ENCODE measurements around the gene TMPRSS9.

DNA sequence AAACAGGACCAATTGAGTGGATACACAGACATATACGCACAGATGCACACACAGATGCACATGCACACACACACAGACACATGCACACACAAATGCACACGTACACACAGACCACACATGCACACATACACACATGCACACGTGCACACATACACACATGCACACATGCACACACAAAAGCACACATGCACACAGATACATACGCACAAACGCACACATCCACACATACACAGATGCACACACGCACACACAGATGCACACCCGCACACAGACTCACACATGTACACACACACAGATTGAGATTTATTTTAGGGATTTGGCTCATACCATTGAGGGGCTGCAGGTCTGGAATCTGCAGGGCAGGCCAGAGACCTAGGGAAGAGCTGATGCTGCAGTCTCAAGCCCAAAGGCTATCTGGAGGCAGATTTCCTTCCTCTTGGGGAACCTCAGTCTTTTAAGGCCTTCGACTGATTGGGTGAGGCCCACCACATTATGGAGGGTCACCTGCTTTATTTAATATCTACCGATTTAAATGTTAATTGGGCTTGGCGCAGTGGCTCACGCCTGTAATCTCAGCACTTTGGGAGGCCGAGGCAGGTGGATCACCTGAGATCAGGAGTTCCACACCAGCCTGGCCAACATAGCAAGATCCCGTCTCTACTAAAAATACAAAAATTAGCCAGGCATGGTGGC, 22.6 kb downstream of the TMPRSS9 start:
- TF ChIP-seq POLR2AphosphoS5 (IDR thresholded peaks at IDR 0.05), result no peak
- TF ChIP-seq, protein P1, sequence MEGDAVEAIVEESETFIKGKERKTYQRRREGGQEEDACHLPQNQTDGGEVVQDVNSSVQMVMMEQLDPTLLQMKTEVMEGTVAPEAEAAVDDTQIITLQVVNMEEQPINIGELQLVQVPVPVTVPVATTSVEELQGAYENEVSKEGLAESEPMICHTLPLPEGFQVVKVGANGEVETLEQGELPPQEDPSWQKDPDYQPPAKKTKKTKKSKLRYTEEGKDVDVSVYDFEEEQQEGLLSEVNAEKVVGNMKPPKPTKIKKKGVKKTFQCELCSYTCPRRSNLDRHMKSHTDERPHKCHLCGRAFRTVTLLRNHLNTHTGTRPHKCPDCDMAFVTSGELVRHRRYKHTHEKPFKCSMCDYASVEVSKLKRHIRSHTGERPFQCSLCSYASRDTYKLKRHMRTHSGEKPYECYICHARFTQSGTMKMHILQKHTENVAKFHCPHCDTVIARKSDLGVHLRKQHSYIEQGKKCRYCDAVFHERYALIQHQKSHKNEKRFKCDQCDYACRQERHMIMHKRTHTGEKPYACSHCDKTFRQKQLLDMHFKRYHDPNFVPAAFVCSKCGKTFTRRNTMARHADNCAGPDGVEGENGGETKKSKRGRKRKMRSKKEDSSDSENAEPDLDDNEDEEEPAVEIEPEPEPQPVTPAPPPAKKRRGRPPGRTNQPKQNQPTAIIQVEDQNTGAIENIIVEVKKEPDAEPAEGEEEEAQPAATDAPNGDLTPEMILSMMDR (IDR thresholded peaks at IDR 0.05; ENCODE audit: poor library complexity, severe bottlenecking), result no peak
- TF ChIP-seq EZH2 (IDR thresholded peaks at IDR 0.05; ENCODE audit: borderline replicate concordance, insufficient read depth, low read length, poor library complexity, severe bottlenecking), result no peak
- no peak for TF ChIP-seq SMC3 (conservative IDR thresholded peaks at IDR 0.05; ENCODE audit: poor library complexity)
- TF ChIP-seq EP300 (conservative IDR thresholded peaks at IDR 0.05; ENCODE audit: poor library complexity, severe bottlenecking), result no peak
- TF ChIP-seq, protein P2, sequence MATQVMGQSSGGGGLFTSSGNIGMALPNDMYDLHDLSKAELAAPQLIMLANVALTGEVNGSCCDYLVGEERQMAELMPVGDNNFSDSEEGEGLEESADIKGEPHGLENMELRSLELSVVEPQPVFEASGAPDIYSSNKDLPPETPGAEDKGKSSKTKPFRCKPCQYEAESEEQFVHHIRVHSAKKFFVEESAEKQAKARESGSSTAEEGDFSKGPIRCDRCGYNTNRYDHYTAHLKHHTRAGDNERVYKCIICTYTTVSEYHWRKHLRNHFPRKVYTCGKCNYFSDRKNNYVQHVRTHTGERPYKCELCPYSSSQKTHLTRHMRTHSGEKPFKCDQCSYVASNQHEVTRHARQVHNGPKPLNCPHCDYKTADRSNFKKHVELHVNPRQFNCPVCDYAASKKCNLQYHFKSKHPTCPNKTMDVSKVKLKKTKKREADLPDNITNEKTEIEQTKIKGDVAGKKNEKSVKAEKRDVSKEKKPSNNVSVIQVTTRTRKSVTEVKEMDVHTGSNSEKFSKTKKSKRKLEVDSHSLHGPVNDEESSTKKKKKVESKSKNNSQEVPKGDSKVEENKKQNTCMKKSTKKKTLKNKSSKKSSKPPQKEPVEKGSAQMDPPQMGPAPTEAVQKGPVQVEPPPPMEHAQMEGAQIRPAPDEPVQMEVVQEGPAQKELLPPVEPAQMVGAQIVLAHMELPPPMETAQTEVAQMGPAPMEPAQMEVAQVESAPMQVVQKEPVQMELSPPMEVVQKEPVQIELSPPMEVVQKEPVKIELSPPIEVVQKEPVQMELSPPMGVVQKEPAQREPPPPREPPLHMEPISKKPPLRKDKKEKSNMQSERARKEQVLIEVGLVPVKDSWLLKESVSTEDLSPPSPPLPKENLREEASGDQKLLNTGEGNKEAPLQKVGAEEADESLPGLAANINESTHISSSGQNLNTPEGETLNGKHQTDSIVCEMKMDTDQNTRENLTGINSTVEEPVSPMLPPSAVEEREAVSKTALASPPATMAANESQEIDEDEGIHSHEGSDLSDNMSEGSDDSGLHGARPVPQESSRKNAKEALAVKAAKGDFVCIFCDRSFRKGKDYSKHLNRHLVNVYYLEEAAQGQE (IDR thresholded peaks at IDR 0.05; ENCODE audit: borderline replicate concordance), result no peak

Data from neural cell (in vitro differentiated cells).